GM23338 (cell line): ENCODE measurements around the gene ZNF440.

Source experiments
- CREB1 ChIP-seq: fragments of 250-450 bp; sonication (Bioruptor Pico); IDR thresholded peaks from 2 replicates; pipeline ENCODE4 v1.5.0; 2020; ENCODE audit warnings: low read depth, mild to moderate bottlenecking, moderate library complexity
- CTCF ChIP-seq, 2 experiments: fragments of 200-600 bp in 1 of 2; sonication (generic) in 1 of 2; conservative IDR thresholded peaks; 2 replicates each; pipeline versions ENCODE4 v1.5.1 to v1.6.1; 2016 to 2017; ENCODE audit warnings: antibody characterized with exemption in 2 of 2, low read depth in 2 of 2, mild to moderate bottlenecking in 2 of 2, moderate library complexity in 1 of 2
- EZH2 ChIP-seq: fragments of 200-600 bp; sonication (generic); IDR thresholded peaks from one replicate; pipeline ENCODE4 v1.8.0; 2017; ENCODE audit warnings: antibody characterized with exemption, mild to moderate bottlenecking, low read depth; ENCODE audit not compliant: unreplicated experiment
- EZH2phosphoT487 ChIP-seq: fragments of 200-600 bp; sonication (generic); IDR thresholded peaks from one replicate; pipeline ENCODE4 v1.8.1; 2018; ENCODE audit warnings: antibody characterized with exemption; ENCODE audit not compliant: unreplicated experiment
- POLR2AphosphoS5 ChIP-seq: IDR thresholded peaks from 2 replicates; pipeline ENCODE4 v1.6.1; 2016; ENCODE audit warnings: antibody characterized with exemption, low read depth
- REST ChIP-seq: IDR thresholded peaks from one replicate; pipeline ENCODE4 v1.6.1; 2018; ENCODE audit warnings: antibody characterized with exemption; ENCODE audit not compliant: unreplicated experiment
- ZNF331 ChIP-seq: fragments of 250-450 bp; sonication (Bioruptor Pico); IDR thresholded peaks from 2 replicates; pipeline ENCODE4 v1.5.0; 2020; ENCODE audit warnings: low read depth, mild to moderate bottlenecking, moderate library complexity

GRCh38 chr19:11882606-11883005 lies 68.5 kb downstream of the ZNF440 start:
- no peak for TF ChIP-seq EZH2
- no peak for TF ChIP-seq CTCF (conservative IDR thresholded peaks at IDR 0.05; ENCODE audit: low read depth in 2 of 2)
- TF ChIP-seq REST, result no peak
- TF ChIP-seq CREB1 (CRISPR knock-in tag), result no peak
- no peak for TF ChIP-seq ZNF331 (CRISPR knock-in tag)
- TF ChIP-seq POLR2AphosphoS5, result no peak
- no peak for TF ChIP-seq EZH2phosphoT487
